Mesendoderm (in vitro differentiated cells): Measurements from ENCODE around the gene AGBL3.

Experiments used
- DNase-seq: peaks from one replicate; pipeline ENCODE4 v3.0.0; 2013
- H2AK5ac ChIP-seq: 2 replicates; pipeline ENCODE4 v1.6.1; 2013; ENCODE audit warnings: low read length, inconsistent platforms
- H2BK120ac ChIP-seq: 2 replicates; pipeline ENCODE4 v1.6.1; 2013; ENCODE audit warnings: low read depth, mild to moderate bottlenecking, low read length, moderate library complexity, mixed read lengths
- H2BK15ac ChIP-seq: replicated peaks from 2 replicates; pipeline ENCODE4 v1.6.1; 2013; ENCODE audit warnings: low read depth, mild to moderate bottlenecking, moderate library complexity
- H2BK5ac ChIP-seq: 2 replicates; pipeline ENCODE4 v1.6.1; 2013; ENCODE audit warnings: low read length, inconsistent platforms
- H3K18ac ChIP-seq: 2 replicates; pipeline ENCODE4 v1.6.1; 2013; ENCODE audit warnings: mild to moderate bottlenecking, low read length, mixed read lengths
- H3K23ac ChIP-seq: one replicate; pipeline ENCODE4 v1.6.1; 2013; ENCODE audit warnings: low read length
- H3K27ac ChIP-seq: 2 replicates; pipeline ENCODE4 v1.5.1; 2013; ENCODE audit warnings: low read depth, mild to moderate bottlenecking, inconsistent platforms, low read length, moderate library complexity
- H3K27me3 ChIP-seq: 2 replicates; pipeline ENCODE4 v1.6.1; 2013; ENCODE audit warnings: low read length, control low read depth, mild to moderate bottlenecking, inconsistent platforms; ENCODE audit not compliant: insufficient read depth, poor library complexity
- H3K36me3 ChIP-seq: 2 replicates; pipeline ENCODE4 v1.6.1; 2013; ENCODE audit warnings: low read length, inconsistent platforms; ENCODE audit not compliant: control insufficient read depth, insufficient read depth
- H3K4ac ChIP-seq: one replicate; pipeline ENCODE4 v1.6.1; 2013; ENCODE audit warnings: low read depth, mild to moderate bottlenecking, low read length, moderate library complexity
- H3K4me1 ChIP-seq: 2 replicates; pipeline ENCODE4 v1.6.1; 2013; ENCODE audit warnings: low read depth, low read length, inconsistent platforms; ENCODE audit not compliant: control insufficient read depth
- H3K4me2 ChIP-seq: 2 replicates; pipeline ENCODE4 v1.6.1; 2013; ENCODE audit warnings: low read length
- H3K4me3 ChIP-seq: 2 replicates; pipeline ENCODE4 v1.5.1; 2013; ENCODE audit warnings: mild to moderate bottlenecking, low read length
- H3K56ac ChIP-seq: one replicate; pipeline ENCODE4 v1.6.1; 2013; ENCODE audit warnings: low read length
- H3K79me1 ChIP-seq: 2 replicates; pipeline ENCODE4 v1.6.1; 2013; ENCODE audit warnings: low read length, inconsistent platforms
- H3K79me2 ChIP-seq: 2 replicates; pipeline ENCODE4 v1.6.1; 2013; ENCODE audit warnings: mild to moderate bottlenecking, low read length; ENCODE audit not compliant: control insufficient read depth, insufficient read depth
- H3K9ac ChIP-seq: 2 replicates; pipeline ENCODE4 v1.6.1; 2013; ENCODE audit warnings: low read length, inconsistent platforms
- H4K5ac ChIP-seq: one replicate; pipeline ENCODE4 v1.6.1; 2013; ENCODE audit warnings: low read length
- H4K8ac ChIP-seq: one replicate; pipeline ENCODE4 v1.6.1; 2013; ENCODE audit warnings: low read depth, mild to moderate bottlenecking, control low read depth, low read length, moderate library complexity
- WGBS: extraction: QIAGEN DNeasy Blood & Tissue Kit; methylation state at CpG from one replicate; pipeline ENCODE4 v1.1.7; 2013; ENCODE audit warnings: low lambda C conversion rate, missing lambda C conversion rate; ENCODE audit not compliant: insufficient coverage; ENCODE audit errors: extremely low coverage; 5-methylcytosine and 5-hydroxymethylcytosine counted together

The AGBL3 gene

GRCh38 chr7:135159359-135160085 lies 173.2 kb downstream of the AGBL3 start:
- H2BK5ac ChIP-seq, result no peak overlapping the region
- H4K8ac ChIP-seq, result no peak overlapping the region
- no CpG with 5 or more reads among the region's 2 CpGs for WGBS
- H3K27me3 ChIP-seq, result no peaks in the 10 kb centered on the region
- no peak overlapping the region for H2BK120ac ChIP-seq
- no peaks in the 10 kb centered on the region for H3K79me1 ChIP-seq
- no peak overlapping the region for H3K4me2 ChIP-seq
- H2AK5ac ChIP-seq, result no peak overlapping the region
- H3K4me3 ChIP-seq, result no peak overlapping the region
- H3K36me3 ChIP-seq, result peaks cover 2% of the 10 kb centered on the region
- no peak overlapping the region for H3K23ac ChIP-seq
- H3K79me2 ChIP-seq, result no peaks in the 10 kb centered on the region
- no peak overlapping the region for H3K4ac ChIP-seq
- H3K56ac ChIP-seq, result no peak overlapping the region
- H4K5ac ChIP-seq, result no peak overlapping the region
- H2BK15ac ChIP-seq, result no peak overlapping the region
- peaks cover 5% of the 10 kb centered on the region for H3K4me1 ChIP-seq
- no peak overlapping the region for H3K18ac ChIP-seq
- H3K9ac ChIP-seq, result no peak overlapping the region
- DNase-seq, result no peak
- H3K27ac ChIP-seq, result no peak overlapping the region

GRCh38 chr7:135160098-135160857 lies 174.0 kb downstream of the AGBL3 start:
- H2BK15ac ChIP-seq, result no peak overlapping the region
- peak overlapping the region; percentile 13 for H3K18ac ChIP-seq
- DNase-seq, result peak; percentile 34
- H4K5ac ChIP-seq, result no peak overlapping the region
- no peak overlapping the region for H2AK5ac ChIP-seq
- no peak overlapping the region for H3K4ac ChIP-seq
- H2BK5ac ChIP-seq, result peak overlapping the region; percentile 45
- peaks cover 2% of the 10 kb centered on the region for H3K36me3 ChIP-seq
- no peak overlapping the region for H3K23ac ChIP-seq
- WGBS, result no CpG with 5 or more reads among the region's 5 CpGs
- H4K8ac ChIP-seq, result no peak overlapping the region
- H2BK120ac ChIP-seq, result no peak overlapping the region
- no peak overlapping the region for H3K9ac ChIP-seq
- H3K27me3 ChIP-seq, result no peaks in the 10 kb centered on the region
- H3K79me1 ChIP-seq, result no peaks in the 10 kb centered on the region
- H3K56ac ChIP-seq, result peak overlapping the region; percentile 71
- no peak overlapping the region for H3K4me3 ChIP-seq
- no peaks in the 10 kb centered on the region for H3K79me2 ChIP-seq
- peaks cover 5% of the 10 kb centered on the region for H3K4me1 ChIP-seq
- no peak overlapping the region for H3K4me2 ChIP-seq
- peak overlapping the region; percentile 69 for H3K27ac ChIP-seq

GRCh38 chr7:135160858-135161653 lies 174.7 kb downstream of the AGBL3 start:
- no peak overlapping the region for H2BK15ac ChIP-seq
- H3K79me1 ChIP-seq, result no peaks in the 10 kb centered on the region
- H3K27me3 ChIP-seq, result no peaks in the 10 kb centered on the region
- peak overlapping the region; percentile 13 for H3K18ac ChIP-seq
- H2AK5ac ChIP-seq, result peak overlapping the region; percentile 38
- H3K23ac ChIP-seq, result no peak overlapping the region
- H3K4me2 ChIP-seq, result no peak overlapping the region
- H3K4ac ChIP-seq, result no peak overlapping the region
- peak overlapping the region; percentile 58 for H2BK5ac ChIP-seq
- H2BK120ac ChIP-seq, result no peak overlapping the region
- peak overlapping the region; percentile 71 for H3K56ac ChIP-seq
- H4K5ac ChIP-seq, result no peak overlapping the region
- H3K4me3 ChIP-seq, result no peak overlapping the region
- H3K27ac ChIP-seq, result peak overlapping the region; percentile 48
- H4K8ac ChIP-seq, result no peak overlapping the region
- no peak overlapping the region for H3K9ac ChIP-seq
- no CpG with 5 or more reads among the region's 9 CpGs for WGBS
- H3K4me1 ChIP-seq, result peaks cover 5% of the 10 kb centered on the region
- DNase-seq, result peak; percentile 46
- H3K79me2 ChIP-seq, result no peaks in the 10 kb centered on the region
- peaks cover 2% of the 10 kb centered on the region for H3K36me3 ChIP-seq

DNA sequence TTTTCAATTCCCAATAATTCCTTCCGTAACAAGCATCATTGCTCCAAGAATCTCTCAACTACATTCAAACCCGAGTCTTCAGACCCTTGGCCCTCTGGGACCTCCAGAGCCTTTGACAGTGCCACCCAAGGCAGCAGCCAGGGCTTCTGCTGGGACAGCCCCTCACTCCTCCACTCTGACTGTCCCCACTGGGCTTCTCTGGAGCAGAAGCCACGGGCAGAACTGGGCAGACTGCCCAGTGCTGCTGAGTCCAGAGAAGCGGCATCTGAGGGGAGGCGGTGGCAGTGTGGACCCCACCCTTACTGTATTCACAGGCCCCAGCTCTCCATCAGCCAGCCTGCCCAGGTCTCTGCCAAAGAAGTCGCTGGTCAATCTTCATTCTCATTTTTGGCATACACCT lies 175.4 kb downstream of the AGBL3 start:
- WGBS, result 100% methylated on average over 1 of the region's 6 CpGs
- H3K4me3 ChIP-seq, result no peak overlapping the region
- no peak overlapping the region for H3K27ac ChIP-seq

GRCh38 chr7:135162382-135163001 lies 176.2 kb downstream of the AGBL3 start:
- Histone ChIP-seq H3K4me1 (peaks cover 5% of the 10 kb centered on the region), H3K27me3 (no peaks in the 10 kb centered on the region), H3K4me3 (no peak overlapping the region)

More for the DNA sequence above, 175.4 kb downstream of the AGBL3 start:
- no peak overlapping the region for H4K8ac ChIP-seq
- no peak overlapping the region for H4K5ac ChIP-seq
- H3K4ac ChIP-seq, result peak overlapping the region; percentile 49
- H3K9ac ChIP-seq, result no peak overlapping the region
- no peaks in the 10 kb centered on the region for H3K79me2 ChIP-seq
- H2BK15ac ChIP-seq, result no peak overlapping the region
- H3K79me1 ChIP-seq, result no peaks in the 10 kb centered on the region
- H3K23ac ChIP-seq, result no peak overlapping the region
- H3K4me1 ChIP-seq, result peaks cover 5% of the 10 kb centered on the region
- no peak for DNase-seq
- no peak overlapping the region for H3K4me2 ChIP-seq
- no peak overlapping the region for H2BK120ac ChIP-seq
- peaks cover 4% of the 10 kb centered on the region for H3K36me3 ChIP-seq
- peak overlapping the region; percentile 11 for H3K18ac ChIP-seq
- peak overlapping the region; percentile 38 for H2AK5ac ChIP-seq
- no peak overlapping the region for H2BK5ac ChIP-seq
- H3K56ac ChIP-seq, result peak overlapping the region; percentile 15
- no peaks in the 10 kb centered on the region for H3K27me3 ChIP-seq

More at GRCh38 chr7:135162382-135163001, 176.2 kb downstream of the AGBL3 start:
- Histone ChIP-seq H3K9ac (no peak overlapping the region), H2AK5ac (no peak overlapping the region), H3K18ac (no peak overlapping the region), H2BK120ac (no peak overlapping the region), H3K36me3 (peaks cover 11% of the 10 kb centered on the region), H3K79me1 (peaks cover 5% of the 10 kb centered on the region), H3K4ac (no peak overlapping the region), H3K27ac (no peak overlapping the region), H2BK15ac (no peak overlapping the region), H2BK5ac (no peak overlapping the region), H4K8ac (no peak overlapping the region), H4K5ac (no peak overlapping the region), H3K79me2 (no peaks in the 10 kb centered on the region), H3K56ac (no peak overlapping the region), H3K4me2 (no peak overlapping the region), H3K23ac (no peak overlapping the region)
- no peak for DNase-seq
- no CpG with 5 or more reads among the region's 2 CpGs for WGBS
